Prostate gland (tissue), 2 donors: ENCODE measurements around the gene APOC1. TPM values are rescaled to one million over a fixed set of nuclear protein-coding genes. Genes with fewer than 3 reads are reported as not detected.
A peak's percentile ranks its signal among the peaks of the same experiment; 100 is the strongest.

ENCODE experiments used
- DNase-seq: peaks from one replicate; pipeline ENCODE4 v3.0.0-alpha.2; 2019; ENCODE audit warnings: low spot score
- H3K27ac ChIP-seq, 2 donors: fragments of 200-600 bp; sonication (generic); 2 replicates each; pipeline ENCODE4 v1.5.1; 2017 to 2019
- H3K27me3 ChIP-seq: fragments of 200-600 bp; sonication (generic); replicated peaks from 2 replicates; pipeline ENCODE4 v1.5.1; 2019; ENCODE audit not compliant: insufficient read depth
- H3K36me3 ChIP-seq, 2 donors: fragments of 200-600 bp; sonication (generic); 1 replicate in 1 of 2; 2 replicates in 1 of 2; pipeline versions ENCODE4 v1.5.1 to v1.8.1; 2017 to 2019
- H3K4me1 ChIP-seq: fragments of 200-600 bp; sonication (generic); replicated peaks from 2 replicates; pipeline ENCODE4 v1.5.1; 2019
- H3K4me3 ChIP-seq, 2 donors: fragments of 200-600 bp; sonication (generic); 2 replicates each; pipeline ENCODE4 v1.5.1; 2017 to 2019
- H3K9me3 ChIP-seq: fragments of 200-600 bp; sonication (generic); 2 replicates; pipeline ENCODE4 v1.5.1; 2017
- POLR2A ChIP-seq: fragments of 450-650 bp; IDR thresholded peaks from one replicate; pipeline ENCODE4 v1.6.1; 2016; ENCODE audit warnings: antibody characterized with exemption, mild to moderate bottlenecking
- POLR2AphosphoS5 ChIP-seq: sonication (generic); formaldehyde crosslinking; IDR thresholded peaks from one replicate; pipeline ENCODE4 v1.6.1; 2017; ENCODE audit warnings: antibody characterized with exemption
- WGBS: methylation state at CpG from one replicate; pipeline ENCODE4 v1.1.5; 2018; 5-methylcytosine and 5-hydroxymethylcytosine counted together
- intact Hi-C: fragments of 100-400 bp; cut with DNase I; formaldehyde crosslinking; loops from one replicate; pipeline ENCODE4 v1.14.2; 2022
- total RNA-seq, 2 donors: library from RNA; depleted of rRNA; stranded (reverse); fragments of >200 nt; gene quantifications; one replicate each; pipeline ENCODE4 v1.1.0, GENCODE V29; 2016
- TF ChIP-seq, protein P1 (sequence below), 4 experiments: fragments of 200-600 bp in 2 of 4; fragments of 450-650 bp in 2 of 4; sonication (generic) in 2 of 4; IDR thresholded peaks; 1 replicate in 3 of 4; 2 replicates in 1 of 4; pipeline ENCODE4 v1.5.1; 2016 to 2019; ENCODE audit warnings: antibody characterized with exemption in 4 of 4, mild to moderate bottlenecking in 2 of 4, moderate library complexity in 2 of 4

Gene APOC1
- total RNA-seq, 2 donors from 2014 or later: 7.3 to 80.1 TPM

DNA sequence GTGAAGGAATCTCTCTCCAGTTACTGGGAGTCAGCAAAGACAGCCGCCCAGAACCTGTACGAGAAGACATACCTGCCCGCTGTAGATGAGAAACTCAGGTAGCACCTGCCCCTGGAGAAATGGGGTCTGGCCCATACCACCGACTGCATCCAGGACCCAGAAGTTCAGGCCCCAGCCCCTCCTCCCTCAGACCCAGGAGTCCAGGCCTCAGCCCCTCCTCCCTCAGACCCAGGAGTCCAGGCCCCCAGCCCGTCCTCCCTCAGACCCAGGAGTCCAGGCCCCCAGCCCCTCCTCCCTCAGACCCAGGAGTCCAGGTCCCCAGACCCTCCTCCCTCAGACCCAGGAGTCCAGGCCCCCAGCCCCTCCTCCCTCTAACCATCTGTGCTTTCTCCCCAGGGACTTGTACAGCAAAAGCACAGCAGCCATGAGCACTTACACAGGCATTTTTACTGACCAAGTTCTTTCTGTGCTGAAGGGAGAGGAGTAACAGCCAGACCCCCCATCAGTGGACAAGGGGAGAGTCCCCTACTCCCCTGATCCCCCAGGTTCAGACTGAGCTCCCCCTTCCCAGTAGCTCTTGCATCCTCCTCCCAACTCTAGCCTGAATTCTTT, 34.5 kb downstream of the APOC1 start:
- WGBS: 93% methylated on average over 5 of the region's 5 CpGs
- Histone ChIP-seq H3K36me3 (no peaks in the 10 kb centered on the region), H3K27ac (no peak overlapping the region), H3K4me1 (no peaks in the 10 kb centered on the region), H3K4me3 (no peak overlapping the region), H3K9me3 (no peaks in the 10 kb centered on the region), H3K27me3 (no peaks in the 10 kb centered on the region)
- TF ChIP-seq POLR2A (no peak), POLR2AphosphoS5 (no peak)
- TF ChIP-seq, protein P1, sequence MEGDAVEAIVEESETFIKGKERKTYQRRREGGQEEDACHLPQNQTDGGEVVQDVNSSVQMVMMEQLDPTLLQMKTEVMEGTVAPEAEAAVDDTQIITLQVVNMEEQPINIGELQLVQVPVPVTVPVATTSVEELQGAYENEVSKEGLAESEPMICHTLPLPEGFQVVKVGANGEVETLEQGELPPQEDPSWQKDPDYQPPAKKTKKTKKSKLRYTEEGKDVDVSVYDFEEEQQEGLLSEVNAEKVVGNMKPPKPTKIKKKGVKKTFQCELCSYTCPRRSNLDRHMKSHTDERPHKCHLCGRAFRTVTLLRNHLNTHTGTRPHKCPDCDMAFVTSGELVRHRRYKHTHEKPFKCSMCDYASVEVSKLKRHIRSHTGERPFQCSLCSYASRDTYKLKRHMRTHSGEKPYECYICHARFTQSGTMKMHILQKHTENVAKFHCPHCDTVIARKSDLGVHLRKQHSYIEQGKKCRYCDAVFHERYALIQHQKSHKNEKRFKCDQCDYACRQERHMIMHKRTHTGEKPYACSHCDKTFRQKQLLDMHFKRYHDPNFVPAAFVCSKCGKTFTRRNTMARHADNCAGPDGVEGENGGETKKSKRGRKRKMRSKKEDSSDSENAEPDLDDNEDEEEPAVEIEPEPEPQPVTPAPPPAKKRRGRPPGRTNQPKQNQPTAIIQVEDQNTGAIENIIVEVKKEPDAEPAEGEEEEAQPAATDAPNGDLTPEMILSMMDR (IDR thresholded peaks at IDR 0.05): no peak
- no peak for DNase-seq
- intact Hi-C loops: no loop called here

DNA sequence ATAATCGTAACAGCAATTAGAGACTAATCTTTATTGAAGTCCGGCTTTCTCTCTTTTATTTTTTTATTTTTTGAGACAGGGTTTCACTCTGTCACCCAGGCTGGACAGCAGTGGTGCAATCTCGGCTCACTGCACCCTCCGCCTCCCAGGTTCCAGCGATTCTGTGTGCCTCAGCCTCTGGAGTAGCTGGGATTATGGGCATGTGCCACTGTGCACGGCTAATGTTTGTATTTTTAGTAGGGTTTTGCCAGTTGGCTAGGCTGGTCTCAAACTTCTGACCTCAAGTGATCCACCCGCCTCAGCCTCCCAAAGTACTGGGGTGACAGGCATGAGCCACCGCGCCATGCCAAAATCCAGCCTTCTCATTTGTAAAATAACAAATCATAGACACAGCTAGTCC, 35.1 kb downstream of the APOC1 start:
- TF ChIP-seq, protein P1 (IDR thresholded peaks at IDR 0.05): no peak
- TF ChIP-seq POLR2A (no peak), POLR2AphosphoS5 (no peak)
- WGBS: 88% methylated on average over 9 of the region's 9 CpGs
- H3K9me3 ChIP-seq: no peaks in the 10 kb centered on the region
- DNase-seq: no peak
- H3K4me3 ChIP-seq: no peak overlapping the region
- no peaks in the 10 kb centered on the region for H3K4me1 ChIP-seq
- no peaks in the 10 kb centered on the region for H3K36me3 ChIP-seq
- no peak overlapping the region for H3K27ac ChIP-seq
- no peaks in the 10 kb centered on the region for H3K27me3 ChIP-seq
- intact Hi-C loops: no loop called here

DNA sequence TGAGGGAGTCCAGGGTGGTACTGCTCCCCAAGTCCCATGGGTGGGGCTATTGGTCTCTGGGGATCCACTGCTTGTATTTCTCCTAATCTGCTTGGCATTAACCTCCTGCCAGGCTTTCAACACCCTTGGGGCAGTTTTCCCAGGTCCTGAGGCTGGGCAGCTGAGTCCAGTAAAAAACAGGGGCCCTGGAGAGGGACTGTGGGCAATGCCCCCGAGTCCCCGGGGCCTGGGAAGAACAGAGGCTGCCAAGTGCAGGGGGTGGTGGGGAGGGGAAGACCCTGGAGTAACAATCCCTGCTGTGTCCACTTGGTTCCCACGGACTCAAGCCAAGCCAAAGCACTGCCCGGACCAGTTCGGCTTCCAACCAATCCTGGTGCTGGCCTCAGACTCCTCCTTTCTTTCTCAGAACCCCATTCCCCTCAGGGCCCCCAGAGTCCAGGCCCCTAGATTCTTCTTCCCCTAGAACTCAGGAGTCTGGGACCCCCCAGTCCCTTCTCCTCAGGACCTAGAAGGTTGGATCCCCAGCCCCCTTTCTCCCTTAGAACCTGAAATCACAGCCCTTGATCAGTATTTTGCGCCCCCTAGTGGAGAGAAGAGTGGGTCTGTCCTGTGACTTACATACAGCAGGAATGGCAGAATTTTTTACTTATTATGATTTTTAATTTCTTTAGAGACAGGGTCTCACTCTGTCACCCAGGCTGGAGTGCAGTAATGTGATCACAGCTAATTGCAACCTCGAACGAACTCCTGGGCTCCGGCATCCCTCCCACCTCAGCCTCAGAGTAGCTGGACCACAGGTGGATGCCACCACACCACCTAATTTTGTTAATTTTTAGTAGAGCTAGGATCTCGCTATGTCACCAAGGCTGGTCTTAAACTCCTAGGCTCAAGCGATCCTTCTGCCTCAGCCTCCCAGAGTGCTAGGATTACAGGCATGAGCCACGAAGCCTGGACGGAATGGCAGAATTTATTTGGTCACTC, 37.1 kb downstream of the APOC1 start:
- Histone ChIP-seq H3K9me3 (no peaks in the 10 kb centered on the region), H3K4me1 (peaks cover 6% of the 10 kb centered on the region), H3K27ac (peak overlapping the region; percentile 33 to 66), H3K36me3 (no peaks in the 10 kb centered on the region), H3K27me3 (no peaks in the 10 kb centered on the region), H3K4me3 (no peak overlapping the region)
- peak; percentile 65 for DNase-seq
- intact Hi-C loops: loop anchor here (2.0 to 5.0 kb wide), 2 partner anchors 47 to 104 kb away; partner anchors contain the start of genes APOE and NECTIN2
- no peak for TF ChIP-seq POLR2AphosphoS5
- TF ChIP-seq, protein P1 (IDR thresholded peaks at IDR 0.05): peak; percentile 80 to 94 (median 84)
- 34% methylated on average over 13 of the region's 13 CpGs for WGBS

DNA sequence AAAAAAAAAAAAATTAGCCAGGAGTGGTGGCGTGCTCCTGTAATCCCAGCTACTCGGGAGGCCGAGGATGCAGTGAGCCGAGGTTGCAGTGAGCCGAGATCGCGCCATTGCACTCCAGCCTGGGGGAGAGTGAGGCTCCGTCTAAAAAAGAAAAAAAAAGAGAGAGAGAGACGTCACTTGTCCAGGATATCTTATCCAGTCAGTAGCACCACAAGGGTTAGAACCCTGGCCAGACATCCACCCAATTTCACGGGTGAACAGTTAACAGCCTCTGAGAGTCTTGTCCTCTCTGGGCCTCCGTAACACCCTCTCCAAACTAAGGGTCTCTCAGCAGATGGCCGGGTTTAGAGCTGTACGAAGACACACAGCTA, 39.9 kb downstream of the APOC1 start:
- intact Hi-C loops: loop anchor here (5.0 kb wide), 1 partner anchor 107 kb away; the partner anchor contains the start of gene NECTIN2
- H3K4me3 ChIP-seq: peak overlapping the region; percentile 85 to 99
- no peak for DNase-seq
- H3K27ac ChIP-seq: peak overlapping the region; percentile 95 to 97
- no peaks in the 10 kb centered on the region for H3K27me3 ChIP-seq
- peaks cover 7% of the 10 kb centered on the region for H3K4me1 ChIP-seq
- H3K9me3 ChIP-seq: no peaks in the 10 kb centered on the region
- WGBS: 24% methylated on average over 13 of the region's 13 CpGs
- H3K36me3 ChIP-seq: no peaks in the 10 kb centered on the region
- no peak for TF ChIP-seq POLR2A
